EL (cell line): ENCODE measurements around the gene CHST13.
"Not testable (repeated sequence)": the region's sequence is repeated elsewhere in the genome, so short reads cannot be mapped to it uniquely, and the experiment has no call there.

Source experiments
- DNase-seq: peaks from one replicate; pipeline ENCODE4 v3.0.0-alpha.2; 2016

CHST13 gene

DNA sequence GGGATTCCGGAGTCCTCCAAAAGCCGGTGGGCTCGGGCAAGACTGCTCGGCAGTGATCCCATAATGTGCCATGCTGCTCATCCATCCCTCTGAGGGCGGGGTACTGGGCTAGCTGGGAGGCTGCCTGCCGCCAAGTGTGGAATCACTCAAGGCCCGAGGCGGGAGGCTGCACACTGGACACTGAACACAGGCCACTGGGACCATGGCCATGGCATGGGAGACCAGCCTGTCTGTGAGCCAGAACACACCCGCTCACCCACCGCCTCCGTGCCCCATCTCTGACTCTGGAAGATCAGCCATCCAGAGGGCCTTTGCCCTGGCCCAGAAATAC lies 33.4 kb downstream of the CHST13 start:
- DNase-seq: no peak

DNA sequence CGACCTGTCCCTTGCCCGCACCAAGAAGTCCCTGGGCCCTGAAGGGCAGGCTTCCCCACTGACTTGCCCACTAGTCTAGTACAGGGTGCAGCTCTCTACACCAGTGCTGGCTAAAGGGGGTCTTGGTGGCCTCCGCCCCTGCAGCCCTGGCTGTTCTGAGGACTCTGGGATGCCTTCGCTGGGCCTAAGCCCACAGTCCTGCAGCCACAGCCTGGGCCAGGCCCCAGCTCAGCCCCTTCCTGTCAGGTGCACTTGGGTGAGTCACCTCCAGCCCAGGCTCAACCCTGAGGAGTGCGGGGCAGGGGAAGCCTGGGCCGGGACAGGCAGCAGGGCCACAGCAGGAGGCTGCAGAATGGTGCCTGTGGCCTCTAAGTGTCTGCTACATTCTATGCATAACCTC lies 33.8 kb downstream of the CHST13 start:
- no peak for DNase-seq

DNA sequence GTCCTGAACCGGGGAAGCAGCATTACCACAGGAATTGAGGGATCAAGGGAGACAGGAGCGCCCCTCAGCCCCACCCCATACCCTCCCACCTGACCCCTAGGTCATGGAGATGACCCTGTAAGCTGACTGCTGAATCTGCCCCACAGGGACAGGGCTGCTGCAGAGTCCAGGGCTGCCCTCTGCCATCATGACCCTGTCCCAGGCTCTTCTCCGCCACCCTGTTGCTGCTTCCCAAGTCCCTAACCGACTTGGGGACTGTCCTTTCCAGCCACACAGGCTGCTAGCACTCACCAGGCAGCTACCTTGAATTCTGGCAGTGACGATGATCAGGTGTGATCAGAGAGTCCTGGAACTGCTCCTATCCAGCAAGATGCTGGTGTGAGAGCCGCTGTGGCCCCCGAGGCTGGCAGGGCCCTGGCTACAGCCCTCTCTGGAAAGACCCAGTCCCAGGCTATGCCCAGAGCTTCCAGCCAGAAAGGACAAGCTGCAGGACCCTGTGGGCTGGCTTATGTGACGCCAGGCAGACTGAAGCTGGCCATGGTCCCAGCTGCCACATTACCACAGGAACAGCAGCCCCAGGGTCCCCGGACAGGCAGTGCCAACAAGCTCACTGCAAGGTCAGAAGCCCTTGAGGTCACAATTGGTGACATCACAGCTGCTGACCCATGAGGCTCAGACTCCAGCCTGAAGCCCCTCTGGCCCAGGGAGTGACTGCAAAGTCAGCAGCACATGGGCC lies 34.5 kb downstream of the CHST13 start, which contains the start of gene C3orf22:
TSS of gene C3orf22 (minus strand) at position 597 of the 736 bp plus-strand sequence. CDS start 5,542 bp downstream, outside the sequence.
- no peak for DNase-seq

DNA sequence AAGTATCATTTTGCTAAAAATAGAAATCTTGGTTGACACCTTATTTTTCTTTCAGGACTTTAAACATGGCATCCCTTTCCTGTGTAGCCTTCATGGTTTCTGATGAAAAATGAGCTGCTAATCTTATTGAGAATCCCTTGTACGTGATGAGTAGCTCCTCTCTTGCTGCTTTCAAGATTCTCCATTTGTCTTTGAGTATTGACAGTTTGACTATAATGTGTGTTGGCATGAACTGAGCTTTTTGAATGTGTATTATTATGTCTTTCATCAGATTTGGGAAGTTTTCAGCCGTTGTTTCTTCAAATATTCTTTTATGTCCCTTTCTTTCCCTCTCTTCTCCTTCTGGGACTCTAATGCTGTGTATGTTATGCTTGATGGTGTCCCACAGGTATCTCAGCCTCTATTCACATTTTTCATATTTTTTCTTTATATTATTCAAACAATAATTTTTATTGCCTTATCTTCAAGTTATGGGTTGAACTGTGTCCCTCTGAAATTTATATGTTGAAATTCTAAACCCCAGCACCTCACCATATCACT lies 38.9 kb downstream of the CHST13 start:
- DNase-seq: no peak

DNA sequence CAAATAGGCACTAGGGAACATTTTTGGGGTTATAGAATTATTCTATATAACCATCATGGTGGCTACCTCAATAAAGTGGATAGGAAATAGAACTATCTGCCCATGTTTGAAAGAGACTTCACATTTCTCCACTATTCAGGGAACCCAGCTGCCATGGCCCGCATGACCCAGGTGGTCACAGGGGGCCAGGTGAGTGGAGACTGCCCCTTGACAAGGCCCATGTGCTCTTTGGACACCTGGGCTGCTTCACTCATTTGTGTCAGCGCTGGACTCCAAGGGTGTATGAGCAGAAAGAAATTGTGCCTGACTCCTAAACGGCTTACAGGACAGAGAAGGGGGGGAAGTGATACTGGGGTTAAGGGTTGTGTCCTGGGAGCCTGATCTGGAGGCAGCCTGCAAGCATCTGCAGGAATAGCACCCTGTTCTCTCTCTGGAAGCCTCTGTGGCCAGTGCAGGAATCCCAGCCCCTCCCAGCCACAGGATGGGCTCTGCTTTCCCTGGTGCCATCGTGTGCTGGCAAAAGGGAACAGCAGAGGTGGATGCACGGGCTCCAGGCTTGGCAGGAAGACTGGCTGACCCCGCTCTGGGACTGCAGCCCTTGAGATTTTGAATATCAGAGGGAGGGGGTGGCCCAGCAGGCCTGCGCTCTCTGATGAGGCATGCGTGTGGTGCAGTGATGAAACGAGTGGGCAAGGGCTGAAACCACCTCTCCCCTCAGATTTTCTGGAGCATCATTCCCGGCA lies 43.9 kb downstream of the CHST13 start:
- DNase-seq: no peak

- no peak for DNase-seq
Observed at GRCh38 chr3:126568776-126569342, 44.9 kb downstream of the CHST13 start.

- DNase-seq: no peak
Observed at GRCh38 chr3:126569390-126569975, 45.5 kb downstream of the CHST13 start.

DNA sequence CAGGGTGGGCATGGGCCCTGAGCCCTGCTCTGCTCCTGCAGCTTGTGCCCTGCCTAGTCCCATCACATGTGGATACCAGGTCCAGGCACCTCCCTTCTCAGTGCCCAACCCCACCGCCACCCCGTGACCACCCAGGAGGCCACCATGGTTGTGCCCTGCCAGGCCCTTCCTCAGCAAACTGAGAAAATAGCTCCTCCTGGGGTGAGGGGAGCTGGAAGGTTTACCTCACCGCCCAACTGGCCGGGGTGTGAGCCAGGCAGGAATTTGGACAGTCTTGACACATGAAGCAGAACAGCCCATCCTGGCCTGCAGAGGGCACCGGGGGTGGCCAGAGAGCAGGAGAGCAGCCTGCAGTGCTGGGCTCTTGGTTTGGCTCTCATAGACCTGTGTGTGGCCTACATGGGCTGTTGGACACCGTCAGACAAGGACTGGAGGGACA lies 46.2 kb downstream of the CHST13 start:
- no peak for DNase-seq

DNA sequence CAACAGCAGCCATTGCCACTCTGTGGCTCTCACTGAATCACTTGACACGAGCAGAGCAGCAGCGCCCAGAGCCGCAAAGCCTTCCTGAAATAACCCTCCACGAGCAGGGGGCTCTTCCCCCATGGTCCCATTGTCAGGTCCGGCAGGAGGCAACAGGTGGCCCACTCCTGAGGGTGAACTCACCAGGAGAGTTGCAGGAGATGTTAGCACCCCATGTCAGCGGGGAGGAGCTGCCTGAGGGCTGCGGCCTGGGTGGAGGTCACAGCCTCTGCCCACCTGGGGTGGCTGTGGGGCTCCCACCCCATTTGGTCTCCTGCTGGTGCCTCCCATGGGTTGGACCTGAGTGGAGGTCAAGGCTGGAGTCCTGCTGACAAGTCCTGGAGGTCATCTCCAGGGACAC lies 47.1 kb downstream of the CHST13 start:
- no peak for DNase-seq

DNA sequence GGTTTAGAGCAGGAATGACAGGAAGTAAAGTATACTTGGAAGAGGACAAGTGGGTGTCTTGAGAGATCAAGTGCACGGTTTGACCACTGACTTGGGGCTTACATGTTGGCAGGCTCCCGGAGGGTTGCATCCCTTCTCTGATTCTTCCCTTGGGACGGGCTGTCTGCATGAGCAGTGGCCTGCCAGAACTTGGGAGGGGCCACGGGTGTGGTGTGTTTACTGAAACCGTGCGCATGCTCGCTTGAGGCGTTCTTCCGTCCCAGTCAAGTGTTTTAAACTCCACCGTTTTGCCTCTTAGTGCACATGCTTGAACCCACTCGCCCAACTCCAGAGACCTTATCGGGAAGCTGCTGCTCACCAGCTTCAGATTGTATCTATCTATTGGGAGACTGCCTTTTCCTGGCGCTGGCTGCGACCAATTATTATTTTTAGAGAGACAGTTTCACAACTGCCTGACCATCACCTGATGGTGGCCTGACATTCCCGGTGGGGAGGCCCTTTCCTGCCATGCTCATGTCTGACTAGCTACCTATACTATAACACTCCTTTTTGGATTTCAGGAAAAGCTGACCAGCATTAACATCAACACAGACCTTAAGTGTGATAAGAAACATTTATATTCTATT lies 49.6 kb downstream of the CHST13 start:
- no peak for DNase-seq

DNA sequence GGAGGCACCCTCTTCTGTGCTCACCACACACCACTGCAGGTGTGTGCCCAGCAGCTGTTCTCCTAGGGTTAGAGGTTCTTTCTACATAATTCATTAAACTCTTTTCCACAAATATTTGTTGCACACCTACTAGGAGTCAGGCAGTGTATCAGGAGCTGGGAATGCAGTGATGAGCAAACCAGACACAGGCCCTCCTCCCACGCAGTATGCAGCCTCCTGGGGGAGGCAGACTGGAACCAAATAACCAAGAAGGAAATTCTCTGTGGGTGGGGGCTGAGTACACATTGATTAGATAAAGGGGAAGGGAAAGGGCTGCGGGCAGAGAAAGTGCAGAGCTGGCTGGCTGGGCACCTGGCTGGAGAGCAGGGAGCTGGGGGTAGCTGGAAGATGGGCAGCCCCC lies 53.3 kb downstream of the CHST13 start:
- no peak for DNase-seq

GRCh38 chr3:126578702-126579101 lies 54.7 kb downstream of the CHST13 start:
- DNase-seq: no peak

GRCh38 chr3:126580746-126581145 lies 56.8 kb downstream of the CHST13 start:
- DNase-seq: no peak

DNA sequence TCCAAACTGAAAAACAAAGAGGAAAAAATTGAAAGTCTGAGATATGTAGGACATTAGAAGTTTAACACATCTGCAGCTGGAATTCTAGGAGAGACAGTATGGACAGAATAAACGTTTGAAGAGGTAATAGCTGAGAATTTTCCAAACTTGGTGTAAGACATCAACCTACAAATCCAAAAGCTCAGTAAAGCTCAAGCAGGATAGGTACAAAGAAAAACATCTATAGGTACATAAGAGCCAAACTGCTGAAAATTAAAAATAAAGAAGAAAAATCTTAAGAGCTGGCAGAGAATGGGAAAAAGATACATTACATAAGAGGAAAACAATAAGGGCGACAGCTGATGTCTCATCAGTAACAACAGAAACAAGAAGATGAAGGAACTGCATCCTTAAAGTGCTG lies 57.6 kb downstream of the CHST13 start:
- no peak for DNase-seq

DNA sequence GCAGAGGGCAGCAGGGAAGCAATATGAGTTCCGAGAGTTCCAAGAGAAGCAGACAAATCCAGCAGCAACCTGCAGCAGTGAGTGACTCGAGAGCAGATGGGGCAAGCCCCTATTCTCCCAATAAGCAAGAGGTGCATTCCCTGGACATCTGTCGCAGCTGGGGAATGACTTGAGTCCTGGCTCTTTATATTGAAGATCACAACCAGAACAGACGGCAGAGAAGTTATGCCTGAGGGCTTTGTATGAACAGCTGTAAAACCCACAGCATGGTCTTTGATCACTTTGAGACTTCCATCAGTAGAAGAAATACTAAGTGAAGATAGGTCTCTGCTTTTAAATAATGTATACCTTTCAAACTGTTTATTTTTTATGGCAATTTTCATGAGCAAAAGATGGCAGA lies 58.4 kb downstream of the CHST13 start:
- DNase-seq: no peak

DNA sequence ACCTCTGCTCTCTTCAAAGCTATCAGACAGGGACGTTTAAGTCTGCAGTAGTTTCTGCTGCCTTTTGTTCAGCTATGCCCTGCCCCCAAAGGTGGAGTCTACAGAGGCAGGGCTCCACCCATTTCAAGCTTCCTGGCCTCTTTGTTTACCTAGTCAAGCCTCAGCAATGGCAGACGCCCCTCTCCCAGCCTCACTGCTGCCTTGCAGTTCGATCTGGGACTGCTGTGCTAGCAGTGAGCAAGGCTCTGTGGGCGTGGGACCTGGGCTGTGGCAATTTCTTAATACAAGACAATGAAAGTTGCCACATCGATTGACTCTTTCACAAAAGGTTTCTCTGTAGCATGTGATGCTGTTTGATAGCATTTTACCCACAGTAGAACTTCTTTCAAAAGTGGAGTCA lies 67.6 kb downstream of the CHST13 start:
- not testable (repeated sequence) for DNase-seq
